Neural crest cell (in vitro differentiated cells): ENCODE measurements around the gene COASY. TPM values are rescaled to one million over a fixed set of nuclear protein-coding genes. Genes with fewer than 3 reads are reported as not detected.

Experiments
- DNase-seq: peaks from one replicate; pipeline ENCODE4 v3.0.0; 2021; ENCODE audit warnings: low read depth, mixed read lengths, low spot score
- H3K27ac Mint-ChIP-seq: one replicate; pipeline ENCODE4 v1.8.0; 2021; ENCODE audit warnings: mild to moderate bottlenecking, mixed read lengths; ENCODE audit not compliant: unreplicated experiment
- H3K27me3 Mint-ChIP-seq: 2 replicates; pipeline ENCODE4 v1.8.0; 2021; ENCODE audit warnings: low read depth, mild to moderate bottlenecking, mixed read lengths
- H3K36me3 Mint-ChIP-seq: 2 replicates; pipeline ENCODE4 v1.8.0; 2021; ENCODE audit warnings: low read depth, mild to moderate bottlenecking, mixed read lengths
- H3K4me1 Mint-ChIP-seq: 2 replicates; pipeline ENCODE4 v1.8.0; 2021; ENCODE audit warnings: mixed read lengths
- H3K4me3 Mint-ChIP-seq: one replicate; pipeline ENCODE4 v1.8.0; 2021; ENCODE audit warnings: mild to moderate bottlenecking, mixed read lengths
- H3K9me3 Mint-ChIP-seq: 2 replicates; pipeline ENCODE4 v1.8.0; 2021; ENCODE audit warnings: mixed read lengths
- total RNA-seq: library from RNA; stranded (reverse); gene quantifications from 2 replicates; pipeline ENCODE4 v1.2.1, GENCODE V29; 2021
- TF ChIP-seq, protein P1 (sequence below): fragments of 200-600 bp; sonication (generic); conservative IDR thresholded peaks from 2 replicates; pipeline ENCODE4 v1.5.0; 2021; ENCODE audit warnings: antibody characterized with exemption, mild to moderate bottlenecking

COASY gene
- total RNA-seq, 1 donor from 2014 or later = 58.3 TPM

DNA sequence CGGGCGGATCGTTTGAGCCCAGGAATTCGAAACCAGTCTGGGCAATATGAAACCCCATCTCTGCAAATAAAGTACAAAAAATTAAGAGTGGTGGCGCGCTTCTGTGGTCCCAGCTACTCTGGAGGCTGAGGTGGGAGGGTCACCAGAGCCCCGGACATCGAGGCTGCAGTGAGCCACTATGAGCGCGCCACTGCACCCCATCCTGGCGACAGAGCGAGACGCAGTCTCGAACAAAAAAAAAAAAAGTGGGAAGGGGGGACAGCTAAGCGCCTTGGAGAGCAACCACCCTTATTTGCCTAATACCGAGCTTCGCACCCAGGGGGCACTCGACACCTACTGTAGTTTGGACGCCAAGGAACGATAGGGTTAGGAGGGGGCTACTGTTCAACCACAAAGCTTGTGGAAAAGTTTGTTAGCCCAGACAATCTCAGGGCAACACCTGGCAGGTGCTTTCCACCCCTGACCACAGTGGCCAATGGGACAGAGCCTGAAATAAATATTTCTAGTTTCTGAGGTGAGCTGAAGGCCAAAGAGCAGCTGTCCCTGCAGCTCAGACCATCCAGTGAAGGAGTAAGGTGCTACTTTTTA, 16.4 kb downstream of the COASY start:
- TF ChIP-seq, protein P1, sequence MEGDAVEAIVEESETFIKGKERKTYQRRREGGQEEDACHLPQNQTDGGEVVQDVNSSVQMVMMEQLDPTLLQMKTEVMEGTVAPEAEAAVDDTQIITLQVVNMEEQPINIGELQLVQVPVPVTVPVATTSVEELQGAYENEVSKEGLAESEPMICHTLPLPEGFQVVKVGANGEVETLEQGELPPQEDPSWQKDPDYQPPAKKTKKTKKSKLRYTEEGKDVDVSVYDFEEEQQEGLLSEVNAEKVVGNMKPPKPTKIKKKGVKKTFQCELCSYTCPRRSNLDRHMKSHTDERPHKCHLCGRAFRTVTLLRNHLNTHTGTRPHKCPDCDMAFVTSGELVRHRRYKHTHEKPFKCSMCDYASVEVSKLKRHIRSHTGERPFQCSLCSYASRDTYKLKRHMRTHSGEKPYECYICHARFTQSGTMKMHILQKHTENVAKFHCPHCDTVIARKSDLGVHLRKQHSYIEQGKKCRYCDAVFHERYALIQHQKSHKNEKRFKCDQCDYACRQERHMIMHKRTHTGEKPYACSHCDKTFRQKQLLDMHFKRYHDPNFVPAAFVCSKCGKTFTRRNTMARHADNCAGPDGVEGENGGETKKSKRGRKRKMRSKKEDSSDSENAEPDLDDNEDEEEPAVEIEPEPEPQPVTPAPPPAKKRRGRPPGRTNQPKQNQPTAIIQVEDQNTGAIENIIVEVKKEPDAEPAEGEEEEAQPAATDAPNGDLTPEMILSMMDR = peak; percentile 78
- Mint-ChIP-seq H3K27me3 (no peaks in the 10 kb centered on the region), H3K9me3 (no peaks in the 10 kb centered on the region), H3K27ac (no peak overlapping the region), H3K4me1 (peaks cover 41% of the 10 kb centered on the region), H3K36me3 (peaks cover 11% of the 10 kb centered on the region), H3K4me3 (peak overlapping the region; percentile 99)
- peak; percentile 77 for DNase-seq

DNA sequence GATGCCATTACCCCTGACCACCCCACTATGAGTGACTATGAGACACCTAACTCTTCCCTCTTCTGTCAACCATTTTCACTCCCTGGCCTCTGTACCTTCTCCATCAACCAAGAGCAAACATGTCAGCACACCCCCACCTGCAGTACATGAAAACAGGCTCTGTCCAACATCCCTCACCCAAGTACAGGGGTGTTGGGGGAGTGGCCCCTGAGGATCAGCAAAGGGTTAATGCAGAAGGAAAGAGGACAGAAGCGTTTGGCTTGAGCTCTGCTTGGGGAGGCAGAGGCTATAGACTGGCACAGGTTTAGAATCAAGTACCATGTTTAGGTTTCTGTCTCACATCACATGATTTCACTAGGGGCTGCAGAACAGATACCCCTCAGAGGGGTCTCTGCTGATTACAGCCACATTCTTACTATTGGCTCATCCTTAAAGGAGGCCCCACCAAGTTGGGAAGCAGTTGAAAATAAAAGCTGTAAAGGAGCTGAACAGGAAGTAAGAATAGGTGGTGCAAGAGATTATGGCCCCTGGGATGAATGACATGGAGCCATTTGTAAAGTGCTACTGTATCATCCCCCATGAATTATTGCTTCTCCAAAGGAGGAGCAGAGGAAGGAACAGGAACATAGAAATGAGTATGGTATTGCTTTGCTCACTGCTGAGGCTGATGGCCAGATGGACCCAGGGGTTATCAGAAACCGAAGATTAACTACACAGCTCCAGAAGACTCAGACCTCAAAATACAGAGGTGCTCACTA, 18.0 kb downstream of the COASY start:
- Mint-ChIP-seq H3K27ac (no peak overlapping the region), H3K4me1 (peaks cover 37% of the 10 kb centered on the region), H3K4me3 (peak overlapping the region; percentile 45), H3K9me3 (no peaks in the 10 kb centered on the region), H3K36me3 (peaks cover 9% of the 10 kb centered on the region), H3K27me3 (no peaks in the 10 kb centered on the region)
- DNase-seq = no peak
- TF ChIP-seq, protein P1 = no peak

DNA sequence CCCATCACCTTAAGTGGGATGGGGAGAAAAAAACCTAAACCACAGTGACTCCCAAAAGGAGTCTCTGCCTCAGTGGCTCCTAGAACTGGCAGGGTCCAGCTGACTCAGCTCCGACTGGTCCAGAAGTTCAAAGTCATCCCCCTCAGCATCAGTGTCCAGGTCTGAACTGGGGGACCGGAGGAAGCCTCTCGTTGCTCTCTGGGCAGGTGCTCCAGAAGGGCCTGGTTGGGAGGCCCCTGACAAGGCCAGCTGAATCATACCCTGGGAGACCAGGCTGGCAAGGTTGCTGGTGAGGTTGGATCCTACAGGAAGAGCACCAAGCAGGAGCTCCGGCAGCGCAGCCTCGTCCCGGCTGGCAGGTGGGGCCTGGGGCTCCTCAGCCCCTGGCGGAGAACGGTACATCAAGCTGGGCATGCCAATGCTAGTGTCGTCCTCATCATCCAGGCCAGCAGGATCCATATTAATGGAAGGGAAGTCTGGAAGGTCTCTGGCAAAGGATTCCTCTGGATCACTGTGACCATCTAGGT, 19.9 kb downstream of the COASY start:
- Mint-ChIP-seq H3K27ac (no peak overlapping the region), H3K4me1 (peaks cover 21% of the 10 kb centered on the region), H3K27me3 (no peaks in the 10 kb centered on the region), H3K4me3 (peak overlapping the region; percentile 38), H3K9me3 (no peaks in the 10 kb centered on the region), H3K36me3 (peaks cover 5% of the 10 kb centered on the region)
- DNase-seq = no peak
- TF ChIP-seq, protein P1 = no peak

DNA sequence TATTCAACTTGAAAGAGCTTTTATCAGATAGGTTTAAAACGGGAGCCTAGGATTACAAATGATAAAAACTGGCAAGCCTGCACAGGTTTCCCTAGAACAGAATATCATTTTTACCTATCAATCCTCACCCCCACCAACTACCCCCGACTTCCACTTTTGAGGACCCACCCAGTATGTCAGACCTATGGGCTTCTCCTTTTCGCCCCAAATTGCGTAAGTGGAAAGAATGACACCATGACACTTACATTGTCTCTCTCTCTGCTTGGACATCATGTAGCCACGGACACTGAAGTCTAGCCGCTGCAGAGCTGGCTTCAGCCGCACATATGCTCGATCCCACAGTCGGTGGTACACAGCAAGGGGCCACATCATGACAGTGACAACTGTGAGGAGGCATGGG, 22.9 kb downstream of the COASY start:
- H3K4me1 Mint-ChIP-seq = peaks cover under 1% of the 10 kb centered on the region
- H3K36me3 Mint-ChIP-seq = peaks cover 5% of the 10 kb centered on the region
- H3K9me3 Mint-ChIP-seq = no peaks in the 10 kb centered on the region
- DNase-seq = no peak
- no peak overlapping the region for H3K27ac Mint-ChIP-seq
- H3K4me3 Mint-ChIP-seq = no peak overlapping the region
- no peaks in the 10 kb centered on the region for H3K27me3 Mint-ChIP-seq
- TF ChIP-seq, protein P1 = no peak

DNA sequence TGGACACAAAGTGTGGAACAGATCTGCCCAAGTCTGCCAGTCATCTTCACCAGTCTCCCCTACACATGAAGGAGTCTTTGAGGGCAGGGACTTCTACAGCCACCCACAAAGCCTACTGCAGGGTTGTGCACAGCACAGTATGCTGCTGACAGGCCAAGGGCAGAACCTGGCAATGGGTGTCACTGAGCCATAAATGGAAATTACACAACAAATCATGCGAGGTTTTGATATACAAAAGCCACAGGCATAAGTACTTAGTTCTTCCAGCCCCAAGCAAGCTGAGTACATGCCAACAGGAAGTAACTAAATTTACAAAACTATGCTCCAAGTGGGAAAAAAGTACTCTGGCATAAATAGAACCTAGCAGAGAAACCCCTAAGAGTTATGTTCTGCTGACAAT, 23.4 kb downstream of the COASY start:
- no peak overlapping the region for H3K4me3 Mint-ChIP-seq
- no peaks in the 10 kb centered on the region for H3K4me1 Mint-ChIP-seq
- no peak for DNase-seq
- H3K27ac Mint-ChIP-seq = no peak overlapping the region
- no peaks in the 10 kb centered on the region for H3K27me3 Mint-ChIP-seq
- TF ChIP-seq, protein P1 = no peak
- peaks cover 5% of the 10 kb centered on the region for H3K36me3 Mint-ChIP-seq
- H3K9me3 Mint-ChIP-seq = no peaks in the 10 kb centered on the region
